ENCODE measurements around the gene HTR1D.

Gene HTR1D

DNA sequence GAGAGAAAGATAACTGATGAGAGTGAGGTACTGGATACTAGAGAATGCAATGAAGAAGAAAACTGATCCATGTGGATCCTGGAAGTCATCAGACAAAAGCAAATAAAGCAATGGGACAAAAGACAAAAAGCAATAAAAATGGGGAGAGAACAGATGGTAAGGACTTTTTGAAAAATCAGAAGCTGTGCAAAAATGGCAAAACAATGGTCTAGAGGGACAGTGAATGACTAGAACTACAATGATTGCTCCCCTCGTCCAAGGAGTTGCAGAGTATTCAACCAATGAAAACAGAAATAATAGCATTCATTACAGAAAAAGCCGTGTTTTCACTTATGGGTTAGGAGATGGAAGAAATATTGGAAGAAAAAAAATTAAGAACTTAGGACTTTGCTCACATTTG, 67.2 kb downstream of the HTR1D start:
- Histone ChIP-seq H3K27me3 (no peaks in the 10 kb centered on the region), H3K36me3 (no peaks in the 10 kb centered on the region), H3K27ac (no peak overlapping the region), H3K9me3 (no peaks in the 10 kb centered on the region), H3K4me1 (peaks cover 0 to 7% (median 1%) of the 10 kb centered on the region in 4 donors), H3K4me3 (no peak overlapping the region)
- TF ChIP-seq, protein P1, sequence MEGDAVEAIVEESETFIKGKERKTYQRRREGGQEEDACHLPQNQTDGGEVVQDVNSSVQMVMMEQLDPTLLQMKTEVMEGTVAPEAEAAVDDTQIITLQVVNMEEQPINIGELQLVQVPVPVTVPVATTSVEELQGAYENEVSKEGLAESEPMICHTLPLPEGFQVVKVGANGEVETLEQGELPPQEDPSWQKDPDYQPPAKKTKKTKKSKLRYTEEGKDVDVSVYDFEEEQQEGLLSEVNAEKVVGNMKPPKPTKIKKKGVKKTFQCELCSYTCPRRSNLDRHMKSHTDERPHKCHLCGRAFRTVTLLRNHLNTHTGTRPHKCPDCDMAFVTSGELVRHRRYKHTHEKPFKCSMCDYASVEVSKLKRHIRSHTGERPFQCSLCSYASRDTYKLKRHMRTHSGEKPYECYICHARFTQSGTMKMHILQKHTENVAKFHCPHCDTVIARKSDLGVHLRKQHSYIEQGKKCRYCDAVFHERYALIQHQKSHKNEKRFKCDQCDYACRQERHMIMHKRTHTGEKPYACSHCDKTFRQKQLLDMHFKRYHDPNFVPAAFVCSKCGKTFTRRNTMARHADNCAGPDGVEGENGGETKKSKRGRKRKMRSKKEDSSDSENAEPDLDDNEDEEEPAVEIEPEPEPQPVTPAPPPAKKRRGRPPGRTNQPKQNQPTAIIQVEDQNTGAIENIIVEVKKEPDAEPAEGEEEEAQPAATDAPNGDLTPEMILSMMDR (IDR thresholded peaks at IDR 0.05) = no peak
- intact Hi-C loops (cut with DNase I; ENCODE audit: low total_unique reads) = no loop called here
- DNase-seq = no peak

DNA sequence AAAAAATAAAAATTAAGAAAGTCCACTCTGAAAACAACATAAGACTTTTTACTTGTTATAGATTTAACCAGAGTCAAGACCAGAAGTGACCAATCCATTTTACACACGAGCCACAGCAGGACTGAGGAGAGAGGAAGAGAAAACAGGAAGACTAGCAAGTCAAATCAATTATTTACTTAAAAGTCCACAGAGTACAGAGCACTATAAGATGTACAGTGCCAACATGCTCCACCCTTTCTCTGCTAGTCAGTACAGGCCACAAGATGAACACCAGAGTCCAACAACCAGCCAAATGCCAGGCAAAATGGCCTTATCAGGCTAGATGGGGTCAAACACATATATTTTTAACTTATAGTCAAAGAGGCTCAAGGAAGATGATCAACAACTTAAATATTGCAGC, 68.2 kb downstream of the HTR1D start:
- H3K4me1 ChIP-seq = peaks cover 0 to 7% (median 1%) of the 10 kb centered on the region in 4 donors
- no peaks in the 10 kb centered on the region for H3K9me3 ChIP-seq
- no peak overlapping the region for H3K27ac ChIP-seq
- TF ChIP-seq, protein P1 (IDR thresholded peaks at IDR 0.05) = no peak
- H3K27me3 ChIP-seq = no peaks in the 10 kb centered on the region
- intact Hi-C loops (cut with DNase I; ENCODE audit: low total_unique reads) = no loop called here
- no peak overlapping the region for H3K4me3 ChIP-seq
- no peaks in the 10 kb centered on the region for H3K36me3 ChIP-seq
- DNase-seq = no peak

DNA sequence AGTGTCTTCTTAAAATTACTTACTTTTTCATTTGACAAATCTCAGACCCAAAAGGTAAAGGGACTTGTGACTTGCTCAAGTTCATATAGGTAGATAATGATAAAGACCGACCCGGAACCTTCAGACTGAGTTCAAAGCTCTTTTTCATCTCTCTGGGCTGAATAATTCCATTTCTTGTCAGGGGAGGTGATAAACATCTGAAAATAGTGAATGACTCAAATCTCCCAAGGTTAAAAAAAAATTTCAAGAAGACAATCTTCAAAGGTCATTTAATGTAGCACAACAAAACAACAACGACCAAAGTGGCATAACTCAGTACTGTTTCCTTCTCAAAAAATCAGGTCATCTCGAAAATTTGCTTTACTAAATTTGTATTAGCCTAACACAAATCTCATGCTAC, 69.2 kb downstream of the HTR1D start:
- no peak for DNase-seq
- TF ChIP-seq, protein P1 (IDR thresholded peaks at IDR 0.05) = no peak
- no peak overlapping the region for H3K27ac ChIP-seq
- H3K36me3 ChIP-seq = no peaks in the 10 kb centered on the region
- intact Hi-C loops (cut with DNase I; ENCODE audit: low total_unique reads) = no loop called here
- H3K9me3 ChIP-seq = no peaks in the 10 kb centered on the region
- H3K4me3 ChIP-seq = no peak overlapping the region
- peaks cover 0 to 7% (median 1%) of the 10 kb centered on the region in 4 donors for H3K4me1 ChIP-seq
- no peaks in the 10 kb centered on the region for H3K27me3 ChIP-seq
